Measurements from ENCODE around the gene MESD.

The MESD gene

DNA sequence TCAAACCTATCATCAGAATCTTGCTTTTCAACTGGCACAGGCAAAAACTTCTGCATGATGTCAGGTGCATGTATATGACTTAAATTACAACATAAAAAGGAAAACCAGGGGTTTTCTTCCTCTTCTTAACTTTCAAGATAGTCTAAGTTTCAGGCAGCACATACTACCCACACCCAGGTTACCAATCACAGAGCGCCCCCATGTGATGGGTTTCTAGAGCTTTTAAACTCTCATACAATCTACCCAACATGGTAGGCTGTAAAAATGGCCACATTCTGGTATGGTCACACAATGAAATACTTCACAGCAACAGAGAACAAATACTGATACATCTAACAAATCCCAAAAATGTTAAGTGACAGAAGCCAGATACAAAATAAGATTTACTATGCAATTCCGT lies 7.4 kb downstream of the MESD start:
- no peak overlapping the region for H2AFZ ChIP-seq (ENCODE audit: low read depth, low read length)
- H3K4ac ChIP-seq (ENCODE audit: low read depth in 1 of 2, low read length in 2 of 2), result no peak overlapping the region
- H2BK5ac ChIP-seq (ENCODE audit: low read depth, low read length, poor library complexity, severe bottlenecking), result no peak overlapping the region
- 41% methylated on average over 1 of the region's 2 CpGs for WGBS
- no peak overlapping the region for H4K8ac ChIP-seq (ENCODE audit: low read length)
- no peak overlapping the region for H2BK120ac ChIP-seq (ENCODE audit: low read depth, low read length)
- peaks cover 2% of the 10 kb centered on the region for H3K4me1 ChIP-seq (ENCODE audit: control insufficient read depth, insufficient read depth, low read depth, low read length)
- H3K36me3 ChIP-seq (ENCODE audit: control insufficient read depth in 1 of 2, insufficient read depth in 2 of 2, low read depth in 1 of 2, low read length in 2 of 2), result peaks cover 14 to 44% of the 10 kb centered on the region in 2 experiments
- no peaks in the 10 kb centered on the region for H3K27me3 ChIP-seq (ENCODE audit: control insufficient read depth in 1 of 2, insufficient read depth in 1 of 2, low read length in 2 of 2)
- H3K18ac ChIP-seq (ENCODE audit: low read depth in 1 of 2, low read length in 2 of 2), result no peak overlapping the region
- no peak overlapping the region for H2AK5ac ChIP-seq (ENCODE audit: low read length, severe bottlenecking)
- no peak overlapping the region for H3K4me3 ChIP-seq (ENCODE audit: insufficient read depth in 1 of 2, low read depth in 1 of 2, low read length in 2 of 2)
- H4K91ac ChIP-seq (ENCODE audit: low read length), result no peak overlapping the region
- H2BK12ac ChIP-seq (ENCODE audit: low read length in 2 of 2), result no peak overlapping the region
- H3K79me1 ChIP-seq (replicated peaks; ENCODE audit: low read length, poor library complexity, severe bottlenecking), result peaks cover 35% of the 10 kb centered on the region
- H3K9me3 ChIP-seq (ENCODE audit: control insufficient read depth, low read length), result no peaks in the 10 kb centered on the region
- no peak overlapping the region for H2BK15ac ChIP-seq (ENCODE audit: low read depth, poor library complexity, severe bottlenecking)
- DNase-seq, result no peak
- H3K23ac ChIP-seq (ENCODE audit: low read length in 2 of 2), result no peak overlapping the region
- no peak overlapping the region for H3K4me2 ChIP-seq (ENCODE audit: low read length, poor library complexity, severe bottlenecking)
- no peak overlapping the region for H3K14ac ChIP-seq (ENCODE audit: low read length in 2 of 2)
- no peak overlapping the region for H3K9ac ChIP-seq (ENCODE audit: low read length)
- H3K27ac ChIP-seq (ENCODE audit: low read length, poor library complexity, severe bottlenecking), result no peak overlapping the region

DNA sequence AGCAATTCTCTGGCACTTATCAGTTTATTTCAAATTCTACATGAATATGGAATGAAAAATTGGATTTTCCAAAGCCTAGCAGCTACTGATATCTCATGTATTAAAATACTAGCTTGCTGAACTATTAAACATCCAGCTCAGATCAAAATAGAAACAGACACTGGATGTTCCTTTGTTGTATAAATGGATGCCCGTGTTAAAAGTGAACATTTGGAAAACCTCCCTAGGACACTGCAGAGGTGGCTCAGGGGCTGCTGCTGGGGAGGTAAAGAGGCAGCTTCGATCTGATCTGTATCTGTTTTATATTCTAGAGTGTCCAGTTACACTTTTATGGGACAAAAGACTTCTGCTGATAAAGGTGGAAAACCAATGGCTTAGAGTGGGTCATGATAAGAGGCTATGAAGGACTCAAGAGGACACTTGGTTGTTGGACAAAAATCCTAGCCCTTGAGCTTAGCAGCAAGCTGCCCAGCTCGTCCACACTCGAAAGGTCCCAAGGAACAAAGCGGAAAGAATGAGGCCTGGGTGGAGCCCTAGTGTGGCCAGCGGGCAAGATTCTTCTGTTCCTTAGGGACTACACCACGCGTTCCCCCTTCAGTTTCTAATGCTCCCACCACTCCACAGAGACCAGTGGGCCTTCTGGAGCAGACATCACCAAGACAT lies 9.9 kb downstream of the MESD start:
- Histone ChIP-seq H4K8ac (ENCODE audit: low read length) (no peak overlapping the region), H2AFZ (ENCODE audit: low read depth, low read length) (no peak overlapping the region), H2BK120ac (ENCODE audit: low read depth, low read length) (no peak overlapping the region), H3K36me3 (ENCODE audit: control insufficient read depth in 1 of 2, insufficient read depth in 2 of 2, low read depth in 1 of 2, low read length in 2 of 2) (peaks cover 17 to 40% of the 10 kb centered on the region in 2 experiments), H3K9ac (ENCODE audit: low read length) (no peak overlapping the region), H2BK12ac (ENCODE audit: low read length in 2 of 2) (no peak overlapping the region), H3K18ac (ENCODE audit: low read depth in 1 of 2, low read length in 2 of 2) (no peak overlapping the region), H3K27ac (ENCODE audit: low read length, poor library complexity, severe bottlenecking) (no peak overlapping the region), H4K91ac (ENCODE audit: low read length) (no peak overlapping the region), H3K4me1 (ENCODE audit: control insufficient read depth, insufficient read depth, low read depth, low read length) (peaks cover 2% of the 10 kb centered on the region), H3K4me2 (ENCODE audit: low read length, poor library complexity, severe bottlenecking) (no peak overlapping the region), H3K9me3 (ENCODE audit: control insufficient read depth, low read length) (no peaks in the 10 kb centered on the region), H3K23ac (ENCODE audit: low read length in 2 of 2) (no peak overlapping the region), H3K27me3 (ENCODE audit: control insufficient read depth in 1 of 2, insufficient read depth in 1 of 2, low read length in 2 of 2) (no peaks in the 10 kb centered on the region), H2BK15ac (ENCODE audit: low read depth, poor library complexity, severe bottlenecking) (no peak overlapping the region), H3K4ac (ENCODE audit: low read depth in 1 of 2, low read length in 2 of 2) (no peak overlapping the region), H3K4me3 (ENCODE audit: insufficient read depth in 1 of 2, low read depth in 1 of 2, low read length in 2 of 2) (no peak overlapping the region), H2BK5ac (ENCODE audit: low read depth, low read length, poor library complexity, severe bottlenecking) (no peak overlapping the region), H3K14ac (ENCODE audit: low read length in 2 of 2) (no peak overlapping the region), H3K79me1 (replicated peaks; ENCODE audit: low read length, poor library complexity, severe bottlenecking) (peaks cover 41% of the 10 kb centered on the region), H2AK5ac (ENCODE audit: low read length, severe bottlenecking) (no peak overlapping the region)
- DNase-seq, result no peak
- WGBS, result 80% methylated on average over 6 of the region's 8 CpGs

DNA sequence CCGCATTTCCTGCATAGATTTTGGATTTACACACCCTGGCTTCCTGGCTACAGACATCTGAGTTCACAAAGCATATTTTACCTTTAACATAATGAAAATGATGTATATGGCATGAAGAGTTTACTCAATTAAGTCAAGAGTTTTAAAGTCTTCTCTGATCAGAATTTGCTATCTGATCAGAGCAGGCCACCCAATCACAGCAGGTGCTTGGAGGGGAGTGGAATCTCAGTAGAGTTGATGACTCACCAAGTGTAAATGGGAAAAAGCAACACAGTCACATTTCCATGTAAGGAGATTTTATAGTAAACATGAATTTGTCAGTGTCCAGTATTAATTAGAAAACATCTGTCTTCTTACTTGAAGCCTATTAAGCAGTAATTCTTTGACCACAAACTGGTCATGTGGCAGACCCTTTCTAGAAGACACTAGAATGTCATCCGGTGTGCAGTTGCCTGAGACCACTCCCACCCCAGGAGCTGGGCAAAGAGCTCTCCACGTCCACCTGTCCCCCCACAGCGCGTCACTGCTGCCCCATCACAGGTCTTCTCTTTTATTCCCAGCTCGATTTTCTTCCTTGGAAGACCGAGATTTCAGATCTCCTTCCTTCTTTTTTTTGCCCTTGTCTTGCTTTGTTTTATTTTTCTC lies 10.8 kb downstream of the MESD start:
- no peak overlapping the region for H2BK15ac ChIP-seq (ENCODE audit: low read depth, poor library complexity, severe bottlenecking)
- H3K27me3 ChIP-seq (ENCODE audit: control insufficient read depth in 1 of 2, insufficient read depth in 1 of 2, low read length in 2 of 2), result no peaks in the 10 kb centered on the region
- peaks cover 44% of the 10 kb centered on the region for H3K79me1 ChIP-seq (replicated peaks; ENCODE audit: low read length, poor library complexity, severe bottlenecking)
- no peak overlapping the region for H2AFZ ChIP-seq (ENCODE audit: low read depth, low read length)
- no peak overlapping the region for H2BK5ac ChIP-seq (ENCODE audit: low read depth, low read length, poor library complexity, severe bottlenecking)
- H3K4me3 ChIP-seq (ENCODE audit: insufficient read depth in 1 of 2, low read depth in 1 of 2, low read length in 2 of 2), result no peak overlapping the region
- no peak overlapping the region for H3K4ac ChIP-seq (ENCODE audit: low read depth in 1 of 2, low read length in 2 of 2)
- H3K14ac ChIP-seq (ENCODE audit: low read length in 2 of 2), result no peak overlapping the region
- H2BK120ac ChIP-seq (ENCODE audit: low read depth, low read length), result no peak overlapping the region
- H2AK5ac ChIP-seq (ENCODE audit: low read length, severe bottlenecking), result peak overlapping the region; percentile 44
- no peak overlapping the region for H4K8ac ChIP-seq (ENCODE audit: low read length)
- no peak overlapping the region for H3K23ac ChIP-seq (ENCODE audit: low read length in 2 of 2)
- no peaks in the 10 kb centered on the region for H3K9me3 ChIP-seq (ENCODE audit: control insufficient read depth, low read length)
- WGBS, result 91% methylated on average over 6 of the region's 7 CpGs
- no peak for DNase-seq
- H3K27ac ChIP-seq (ENCODE audit: low read length, poor library complexity, severe bottlenecking), result no peak overlapping the region
- no peak overlapping the region for H2BK12ac ChIP-seq (ENCODE audit: low read length in 2 of 2)
- H3K36me3 ChIP-seq (ENCODE audit: control insufficient read depth in 1 of 2, insufficient read depth in 2 of 2, low read depth in 1 of 2, low read length in 2 of 2), result peaks cover 19 to 40% of the 10 kb centered on the region in 2 experiments
- H3K9ac ChIP-seq (ENCODE audit: low read length), result no peak overlapping the region
- peaks cover 2% of the 10 kb centered on the region for H3K4me1 ChIP-seq (ENCODE audit: control insufficient read depth, insufficient read depth, low read depth, low read length)
- no peak overlapping the region for H4K91ac ChIP-seq (ENCODE audit: low read length)
- no peak overlapping the region for H3K18ac ChIP-seq (ENCODE audit: low read depth in 1 of 2, low read length in 2 of 2)
- no peak overlapping the region for H3K4me2 ChIP-seq (ENCODE audit: low read length, poor library complexity, severe bottlenecking)

DNA sequence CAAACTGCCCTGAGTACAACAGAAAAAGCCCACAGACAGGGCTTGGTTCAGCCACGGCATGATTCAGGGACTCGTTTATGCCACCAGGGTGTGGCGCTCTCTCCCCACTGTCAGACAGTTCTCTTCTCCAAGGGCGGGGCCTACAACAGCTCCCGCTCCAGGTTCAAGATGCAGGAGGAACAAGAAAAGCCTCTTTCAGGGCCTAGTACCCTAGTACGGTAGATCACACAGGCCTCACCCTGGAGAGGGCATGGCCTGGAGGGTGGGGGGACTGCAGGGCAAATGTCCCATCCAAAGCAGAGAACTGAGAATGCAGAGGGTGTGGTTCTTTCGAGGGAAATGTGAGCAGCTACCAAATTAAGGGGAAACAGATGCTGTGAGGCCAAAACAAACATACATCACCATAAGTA lies 12.0 kb downstream of the MESD start:
- Histone ChIP-seq H2BK5ac (ENCODE audit: low read depth, low read length, poor library complexity, severe bottlenecking) (no peak overlapping the region), H3K9me3 (ENCODE audit: control insufficient read depth, low read length) (no peaks in the 10 kb centered on the region), H2BK12ac (ENCODE audit: low read length in 2 of 2) (no peak overlapping the region), H3K4me3 (ENCODE audit: insufficient read depth in 1 of 2, low read depth in 1 of 2, low read length in 2 of 2) (no peak overlapping the region), H3K4me1 (ENCODE audit: control insufficient read depth, insufficient read depth, low read depth, low read length) (peaks cover 2% of the 10 kb centered on the region), H4K8ac (ENCODE audit: low read length) (no peak overlapping the region), H3K4me2 (ENCODE audit: low read length, poor library complexity, severe bottlenecking) (no peak overlapping the region), H3K4ac (ENCODE audit: low read depth in 1 of 2, low read length in 2 of 2) (no peak overlapping the region), H3K27ac (ENCODE audit: low read length, poor library complexity, severe bottlenecking) (no peak overlapping the region), H3K14ac (ENCODE audit: low read length in 2 of 2) (no peak overlapping the region), H2BK15ac (ENCODE audit: low read depth, poor library complexity, severe bottlenecking) (no peak overlapping the region), H3K36me3 (ENCODE audit: control insufficient read depth in 1 of 2, insufficient read depth in 2 of 2, low read depth in 1 of 2, low read length in 2 of 2) (peaks cover 19 to 39% of the 10 kb centered on the region in 2 experiments), H3K79me1 (replicated peaks; ENCODE audit: low read length, poor library complexity, severe bottlenecking) (peaks cover 43% of the 10 kb centered on the region), H2BK120ac (ENCODE audit: low read depth, low read length) (no peak overlapping the region), H4K91ac (ENCODE audit: low read length) (no peak overlapping the region), H3K18ac (ENCODE audit: low read depth in 1 of 2, low read length in 2 of 2) (no peak overlapping the region), H2AK5ac (ENCODE audit: low read length, severe bottlenecking) (peak overlapping the region; percentile 43), H3K9ac (ENCODE audit: low read length) (peak overlapping the region; percentile 42), H3K27me3 (ENCODE audit: control insufficient read depth in 1 of 2, insufficient read depth in 1 of 2, low read length in 2 of 2) (no peaks in the 10 kb centered on the region), H3K23ac (ENCODE audit: low read length in 2 of 2) (no peak overlapping the region), H2AFZ (ENCODE audit: low read depth, low read length) (no peak overlapping the region)
- DNase-seq, result peak; percentile 51
- 40% methylated on average over 6 of the region's 7 CpGs for WGBS
